ENCODE measurements around the gene TMEM202.

TMEM202 gene

DNA sequence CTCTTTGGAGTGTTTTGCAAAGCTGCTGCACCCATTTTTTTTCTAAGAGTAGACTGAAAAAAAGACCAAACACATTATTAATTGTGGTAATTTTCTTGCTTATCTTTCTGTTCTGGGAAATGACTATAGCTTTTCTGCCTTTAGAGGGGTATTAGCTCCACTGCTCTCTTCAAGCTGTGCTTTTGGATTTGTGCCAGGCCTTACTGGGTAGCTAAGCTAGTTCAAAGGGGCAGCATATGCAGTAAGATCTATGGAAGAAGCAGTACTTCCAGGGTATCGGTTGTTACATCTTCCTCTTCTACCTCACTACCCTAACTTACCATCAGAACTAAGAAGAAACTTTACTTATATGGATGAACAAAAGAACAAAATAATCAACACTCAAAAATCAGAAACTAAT lies 47.3 kb downstream of the TMEM202 start:
- Histone ChIP-seq H3K36me3 (ENCODE audit: insufficient read depth, low read length) (no peaks in the 10 kb centered on the region), H3K9ac (ENCODE audit: low read depth, low read length, poor library complexity, severe bottlenecking) (no peak overlapping the region), H3K4me2 (ENCODE audit: low read depth, low read length, poor library complexity, severe bottlenecking) (no peak overlapping the region), H3F3A (ENCODE audit: low read depth) (no peaks in the 10 kb centered on the region), H4K20me1 (ENCODE audit: insufficient read depth, low read length, poor library complexity, severe bottlenecking) (no peaks in the 10 kb centered on the region), H3K9me2 (replicated peaks; ENCODE audit: low read depth, low read length) (no peaks in the 10 kb centered on the region), H3K27me3 (ENCODE audit: insufficient read depth, low read length, poor library complexity, severe bottlenecking) (no peaks in the 10 kb centered on the region), H3K79me2 (ENCODE audit: insufficient read depth, low read length) (no peaks in the 10 kb centered on the region), H2AFZ (ENCODE audit: low read length) (no peak overlapping the region), H3K4me1 (ENCODE audit: insufficient read depth, low read length, poor library complexity, severe bottlenecking) (no peaks in the 10 kb centered on the region), H3K4me3 (ENCODE audit: low read length, poor library complexity, severe bottlenecking) (no peak overlapping the region), H3K9me3 (ENCODE audit: insufficient read depth, low read depth, low read length) (no peaks in the 10 kb centered on the region)
- TF ChIP-seq, protein P1, sequence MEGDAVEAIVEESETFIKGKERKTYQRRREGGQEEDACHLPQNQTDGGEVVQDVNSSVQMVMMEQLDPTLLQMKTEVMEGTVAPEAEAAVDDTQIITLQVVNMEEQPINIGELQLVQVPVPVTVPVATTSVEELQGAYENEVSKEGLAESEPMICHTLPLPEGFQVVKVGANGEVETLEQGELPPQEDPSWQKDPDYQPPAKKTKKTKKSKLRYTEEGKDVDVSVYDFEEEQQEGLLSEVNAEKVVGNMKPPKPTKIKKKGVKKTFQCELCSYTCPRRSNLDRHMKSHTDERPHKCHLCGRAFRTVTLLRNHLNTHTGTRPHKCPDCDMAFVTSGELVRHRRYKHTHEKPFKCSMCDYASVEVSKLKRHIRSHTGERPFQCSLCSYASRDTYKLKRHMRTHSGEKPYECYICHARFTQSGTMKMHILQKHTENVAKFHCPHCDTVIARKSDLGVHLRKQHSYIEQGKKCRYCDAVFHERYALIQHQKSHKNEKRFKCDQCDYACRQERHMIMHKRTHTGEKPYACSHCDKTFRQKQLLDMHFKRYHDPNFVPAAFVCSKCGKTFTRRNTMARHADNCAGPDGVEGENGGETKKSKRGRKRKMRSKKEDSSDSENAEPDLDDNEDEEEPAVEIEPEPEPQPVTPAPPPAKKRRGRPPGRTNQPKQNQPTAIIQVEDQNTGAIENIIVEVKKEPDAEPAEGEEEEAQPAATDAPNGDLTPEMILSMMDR (conservative IDR thresholded peaks at IDR 0.05; ENCODE audit: low read length) = no peak
- TF ChIP-seq EZH2phosphoT487 (IDR thresholded peaks at IDR 0.05; ENCODE audit: borderline replicate concordance) = no peak

DNA sequence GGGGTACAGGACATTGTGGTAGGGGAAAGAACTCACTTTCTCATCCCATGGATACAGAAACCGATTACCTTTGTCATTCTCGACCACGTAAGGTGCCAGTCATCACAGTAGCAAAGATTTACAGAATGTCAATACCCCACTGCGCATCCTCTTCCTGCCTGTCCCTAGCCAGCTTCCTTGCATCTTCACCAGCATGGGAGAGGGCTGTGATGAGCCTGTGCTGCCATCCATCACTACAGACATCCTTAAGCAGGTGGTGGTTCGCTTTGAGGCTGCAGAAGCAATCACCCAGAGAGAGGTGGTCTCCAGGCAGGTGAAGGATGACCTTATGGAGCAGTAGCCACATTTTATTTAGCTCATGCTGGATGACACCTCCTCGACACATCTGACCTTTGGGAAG lies 52.7 kb downstream of the TMEM202 start:
- no peaks in the 10 kb centered on the region for H3K4me1 ChIP-seq (ENCODE audit: insufficient read depth, low read length, poor library complexity, severe bottlenecking)
- H3K9ac ChIP-seq (ENCODE audit: low read depth, low read length, poor library complexity, severe bottlenecking) = no peak overlapping the region
- no peak overlapping the region; the same call in 1 of the 2 replicates for H2AFZ ChIP-seq (ENCODE audit: low read length)
- no peaks in the 10 kb centered on the region for H4K20me1 ChIP-seq (ENCODE audit: insufficient read depth, low read length, poor library complexity, severe bottlenecking)
- H3K9me2 ChIP-seq (replicated peaks; ENCODE audit: low read depth, low read length) = no peaks in the 10 kb centered on the region
- no peaks in the 10 kb centered on the region for H3K9me3 ChIP-seq (ENCODE audit: insufficient read depth, low read depth, low read length)
- no peak for TF ChIP-seq EZH2phosphoT487 (IDR thresholded peaks at IDR 0.05; ENCODE audit: borderline replicate concordance)
- H3F3A ChIP-seq (ENCODE audit: low read depth) = no peaks in the 10 kb centered on the region
- H3K27me3 ChIP-seq (ENCODE audit: insufficient read depth, low read length, poor library complexity, severe bottlenecking) = no peaks in the 10 kb centered on the region
- H3K36me3 ChIP-seq (ENCODE audit: insufficient read depth, low read length) = no peaks in the 10 kb centered on the region
- H3K79me2 ChIP-seq (ENCODE audit: insufficient read depth, low read length) = no peaks in the 10 kb centered on the region
- H3K4me3 ChIP-seq (ENCODE audit: low read length, poor library complexity, severe bottlenecking) = no peak overlapping the region
- no peak overlapping the region for H3K4me2 ChIP-seq (ENCODE audit: low read depth, low read length, poor library complexity, severe bottlenecking)

DNA sequence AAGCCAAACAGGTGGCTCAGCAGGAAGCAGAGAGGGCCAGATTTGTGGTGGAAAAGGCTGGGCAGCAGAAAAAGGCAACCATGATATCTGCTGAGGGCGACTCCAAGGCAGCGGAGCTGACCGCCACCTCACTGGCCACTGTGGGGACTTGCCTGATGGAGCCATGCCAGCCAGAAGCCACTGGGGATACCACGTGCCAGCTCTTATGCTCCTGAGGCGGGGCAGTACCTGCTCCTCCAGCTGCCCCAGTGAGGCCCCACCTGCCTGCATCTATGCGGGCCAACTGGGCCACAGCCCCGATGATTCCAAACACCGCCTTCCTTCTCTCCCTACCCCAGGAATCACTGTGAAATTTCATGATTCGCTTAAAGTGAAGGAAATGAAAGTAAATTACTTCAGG lies 53.1 kb downstream of the TMEM202 start:
- H3K36me3 ChIP-seq (ENCODE audit: insufficient read depth, low read length) = no peaks in the 10 kb centered on the region
- H2AFZ ChIP-seq (ENCODE audit: low read length) = no peak overlapping the region
- H3K4me2 ChIP-seq (ENCODE audit: low read depth, low read length, poor library complexity, severe bottlenecking) = no peak overlapping the region
- H3K79me2 ChIP-seq (ENCODE audit: insufficient read depth, low read length) = no peaks in the 10 kb centered on the region
- no peaks in the 10 kb centered on the region for H3K4me1 ChIP-seq (ENCODE audit: insufficient read depth, low read length, poor library complexity, severe bottlenecking)
- no peak overlapping the region for H3K4me3 ChIP-seq (ENCODE audit: low read length, poor library complexity, severe bottlenecking)
- no peaks in the 10 kb centered on the region for H3F3A ChIP-seq (ENCODE audit: low read depth)
- H3K9me2 ChIP-seq (replicated peaks; ENCODE audit: low read depth, low read length) = no peaks in the 10 kb centered on the region
- H4K20me1 ChIP-seq (ENCODE audit: insufficient read depth, low read length, poor library complexity, severe bottlenecking) = no peaks in the 10 kb centered on the region
- H3K9ac ChIP-seq (ENCODE audit: low read depth, low read length, poor library complexity, severe bottlenecking) = no peak overlapping the region
- TF ChIP-seq EZH2phosphoT487 (IDR thresholded peaks at IDR 0.05; ENCODE audit: borderline replicate concordance) = no peak
- TF ChIP-seq, protein P1 (conservative IDR thresholded peaks at IDR 0.05; ENCODE audit: low read length) = no peak
- H3K9me3 ChIP-seq (ENCODE audit: insufficient read depth, low read depth, low read length) = no peaks in the 10 kb centered on the region
- H3K27me3 ChIP-seq (ENCODE audit: insufficient read depth, low read length, poor library complexity, severe bottlenecking) = no peaks in the 10 kb centered on the region

DNA sequence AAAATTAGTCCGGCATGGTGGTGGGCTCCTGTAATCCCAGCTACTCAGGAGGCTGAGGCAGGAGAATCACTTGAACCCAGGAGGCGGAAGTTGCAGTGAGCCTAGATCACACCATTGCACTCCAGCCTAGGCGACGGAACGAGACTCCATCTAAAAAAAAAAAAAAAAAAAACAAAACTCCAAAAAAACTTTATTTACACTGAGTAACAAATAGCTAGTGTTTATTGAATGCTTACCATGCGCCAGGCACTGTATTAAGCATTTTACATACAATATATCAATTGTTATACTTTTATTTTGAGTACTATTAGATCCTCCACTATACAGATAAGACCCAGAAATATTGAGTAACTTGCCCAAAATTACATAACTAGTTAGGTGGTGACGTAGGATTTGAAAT lies 58.6 kb downstream of the TMEM202 start:
- H3F3A ChIP-seq (ENCODE audit: low read depth) = no peaks in the 10 kb centered on the region
- no peaks in the 10 kb centered on the region for H4K20me1 ChIP-seq (ENCODE audit: insufficient read depth, low read length, poor library complexity, severe bottlenecking)
- no peak for TF ChIP-seq EZH2phosphoT487 (IDR thresholded peaks at IDR 0.05; ENCODE audit: borderline replicate concordance)
- TF ChIP-seq, protein P1 (conservative IDR thresholded peaks at IDR 0.05; ENCODE audit: low read length) = no peak
- H2AFZ ChIP-seq (ENCODE audit: low read length) = no peak overlapping the region
- no peaks in the 10 kb centered on the region for H3K9me2 ChIP-seq (replicated peaks; ENCODE audit: low read depth, low read length)
- H3K9ac ChIP-seq (ENCODE audit: low read depth, low read length, poor library complexity, severe bottlenecking) = no peak overlapping the region
- H3K4me3 ChIP-seq (ENCODE audit: low read length, poor library complexity, severe bottlenecking) = no peak overlapping the region
- H3K79me2 ChIP-seq (ENCODE audit: insufficient read depth, low read length) = no peaks in the 10 kb centered on the region
- H3K27me3 ChIP-seq (ENCODE audit: insufficient read depth, low read length, poor library complexity, severe bottlenecking) = no peaks in the 10 kb centered on the region
- no peaks in the 10 kb centered on the region for H3K36me3 ChIP-seq (ENCODE audit: insufficient read depth, low read length)
- no peaks in the 10 kb centered on the region for H3K9me3 ChIP-seq (ENCODE audit: insufficient read depth, low read depth, low read length)
- H3K4me2 ChIP-seq (ENCODE audit: low read depth, low read length, poor library complexity, severe bottlenecking) = no peak overlapping the region
- H3K4me1 ChIP-seq (ENCODE audit: insufficient read depth, low read length, poor library complexity, severe bottlenecking) = peaks cover 2% of the 10 kb centered on the region

Measured in Loucy (cell line).